GF-D8 (cell line): Measurements from ENCODE around the gene MCF2L.
"Not testable (repeated sequence)": the region's sequence is repeated elsewhere in the genome, so short reads cannot be mapped to it uniquely, and the experiment has no call there.

Experiments
- DNase-seq: peaks from one replicate; lab custom pipeline; 2025; lab: John Stamatoyannopoulos, UW

The MCF2L gene

GRCh38 chr13:113096052-113096744 lies 127.2 kb downstream of the MCF2L start:
- DNase-seq = no peak

GRCh38 chr13:113096745-113097305 lies 127.8 kb downstream of the MCF2L start:
- no peak for DNase-seq

GRCh38 chr13:113097651-113098050 lies 128.6 kb downstream of the MCF2L start:
- DNase-seq = no peak

- no peak for DNase-seq
Measured at GRCh38 chr13:113098162-113098732, 129.2 kb downstream of the MCF2L start.

- no peak for DNase-seq
Measured at GRCh38 chr13:113099142-113099541, 130.1 kb downstream of the MCF2L start.

GRCh38 chr13:113102302-113102701 lies 133.3 kb downstream of the MCF2L start:
- DNase-seq = not testable (repeated sequence)

GRCh38 chr13:113102727-113103126 lies 133.7 kb downstream of the MCF2L start:
- no peak for DNase-seq

- DNase-seq = no peak
Measured at GRCh38 chr13:113103646-113104045, 134.6 kb downstream of the MCF2L start.

- no peak for DNase-seq
Measured at GRCh38 chr13:113105032-113105920, 136.3 kb downstream of the MCF2L start, which contains the start of gene F7. Gene F7, plus strand, starts transcription at chr13:113105791. Its CDS starts 51 bp downstream, at chr13:113105842.

GRCh38 chr13:113105921-113106452 lies 137.0 kb downstream of the MCF2L start:
- DNase-seq = no peak

- DNase-seq = no peak
Measured at GRCh38 chr13:113106711-113107351, 137.8 kb downstream of the MCF2L start.

- not testable (repeated sequence) for DNase-seq
Measured at GRCh38 chr13:113108521-113108920, 139.5 kb downstream of the MCF2L start.

- no peak for DNase-seq
Measured at GRCh38 chr13:113109151-113110047, 140.4 kb downstream of the MCF2L start.

GRCh38 chr13:113110048-113110851 lies 141.2 kb downstream of the MCF2L start:
- DNase-seq = no peak

- no peak for DNase-seq
Measured at GRCh38 chr13:113110852-113111315, 141.9 kb downstream of the MCF2L start.

- DNase-seq = not testable (repeated sequence)
Measured at GRCh38 chr13:113111821-113112220, 142.8 kb downstream of the MCF2L start.

GRCh38 chr13:113112475-113112874 lies 143.5 kb downstream of the MCF2L start:
- DNase-seq = not testable (repeated sequence)

- DNase-seq = no peak
Measured at GRCh38 chr13:113112893-113113845, 144.2 kb downstream of the MCF2L start.
